Fibroblast of lung (primary cell): Measurements from ENCODE around the gene CCDC157. TPM values are rescaled to one million over a fixed set of nuclear protein-coding genes. Genes with fewer than 3 reads are reported as not detected.

Source experiments
- DNase-seq, 2 donors: peaks; one replicate each; pipeline versions ENCODE4 v3.0.0 to v3.0.0-alpha.2; 2010; ENCODE audit warnings: low read depth in 2 of 2
- H2AFZ ChIP-seq: 2 replicates; pipeline ENCODE4 v1.5.1; 2012; ENCODE audit warnings: low read length, control low read depth, inconsistent platforms
- H3K27ac ChIP-seq: 2 replicates; pipeline ENCODE4 v1.5.1; 2011; ENCODE audit warnings: low read length, control low read depth; ENCODE audit not compliant: insufficient read depth
- H3K27me3 ChIP-seq: 2 replicates; pipeline ENCODE4 v1.5.1; 2011; ENCODE audit warnings: mild to moderate bottlenecking, low read length; ENCODE audit not compliant: control insufficient read depth, insufficient read depth
- H3K36me3 ChIP-seq: 2 replicates; pipeline ENCODE4 v1.5.1; 2011; ENCODE audit warnings: low read length; ENCODE audit not compliant: control insufficient read depth, insufficient read depth
- H3K4me1 ChIP-seq: 2 replicates; pipeline ENCODE4 v1.5.1; 2011; ENCODE audit warnings: low read length; ENCODE audit not compliant: control insufficient read depth, insufficient read depth; ENCODE audit errors: extremely low read depth
- H3K4me2 ChIP-seq: 2 replicates; pipeline ENCODE4 v1.5.1; 2011; ENCODE audit warnings: low read length, control low read depth; ENCODE audit not compliant: insufficient read depth; ENCODE audit errors: extremely low read depth
- H3K4me3 ChIP-seq, 4 experiments: fragments of 200-600 bp in 1 of 4; sonication (generic) in 1 of 4; replicated peaks in 1 of 4; 2 replicates each; pipeline ENCODE4 v1.5.1; 2011 to 2016; ENCODE audit warnings: low read length in 4 of 4, low read depth in 3 of 4, mild to moderate bottlenecking in 3 of 4, control low read depth in 2 of 4, inconsistent platforms in 1 of 4, mixed read lengths in 1 of 4; ENCODE audit not compliant: insufficient read depth in 1 of 4; ENCODE audit errors: control extremely low read depth in 1 of 4
- H3K79me2 ChIP-seq: 2 replicates; pipeline ENCODE4 v1.5.1; 2012; ENCODE audit warnings: mild to moderate bottlenecking, low read length, inconsistent platforms; ENCODE audit not compliant: control insufficient read depth, insufficient read depth
- H3K9ac ChIP-seq: 2 replicates; pipeline ENCODE4 v1.5.1; 2011; ENCODE audit warnings: mild to moderate bottlenecking, low read length, control low read depth; ENCODE audit not compliant: insufficient read depth
- H3K9me3 ChIP-seq: 2 replicates; pipeline ENCODE4 v1.5.1; 2012; ENCODE audit warnings: low read depth, low read length; ENCODE audit not compliant: control insufficient read depth, insufficient read depth
- H4K20me1 ChIP-seq: 2 replicates; pipeline ENCODE4 v1.5.1; 2011; ENCODE audit warnings: low read length; ENCODE audit not compliant: control insufficient read depth, insufficient read depth; ENCODE audit errors: extremely low read depth
- CTCF ChIP-seq, 2 donors: IDR thresholded peaks in 1 of 2; conservative IDR thresholded peaks in 1 of 2; 1 replicate in 1 of 2; 2 replicates in 1 of 2; pipeline ENCODE4 v1.5.1; 2011 to 2012; ENCODE audit warnings: low read length in 2 of 2, control low read depth in 1 of 2, inconsistent platforms in 1 of 2, low read depth in 1 of 2, mild to moderate bottlenecking in 1 of 2
- EZH2 ChIP-seq: IDR thresholded peaks from 2 replicates; pipeline ENCODE4 v1.5.1; 2012; ENCODE audit warnings: low read length, control low read depth, mild to moderate bottlenecking; ENCODE audit errors: missing control alignments
- polyA plus RNA-seq, 2 donors: library from polyadenylated mRNA; depleted of rRNA in 1 of 2; stranded (reverse) in 1 of 2; unstranded in 1 of 2; fragments of >200 nt; gene quantifications; 2 replicates each; pipeline ENCODE4 v1.2.1, GENCODE V29; 2011 to 2012; ENCODE audit warnings: missing spikeins in 1 of 2
- total RNA-seq: library from RNA; depleted of rRNA; stranded (reverse); fragments of >200 nt; gene quantifications from 2 replicates; pipeline ENCODE4 v1.2.1, GENCODE V29; 2014

Gene CCDC157
- total and polyA plus RNA-seq, 2 donors (not counting 1 experiment from before 2014, with no cell fraction given): 0.77 to 1.5 TPM

GRCh38 chr22:30422481-30423300 lies 65.9 kb downstream of the CCDC157 start:
- Histone ChIP-seq H3K4me3 (peak overlapping the region; percentile 34 to 67 (median 51)), H3K27me3 (no peaks in the 10 kb centered on the region), H3K4me1 (peaks cover 36% of the 10 kb centered on the region), H2AFZ (no peak overlapping the region), H3K79me2 (no peaks in the 10 kb centered on the region), H3K9me3 (no peaks in the 10 kb centered on the region), H3K4me2 (peak overlapping the region; percentile 73), H3K9ac (peak overlapping the region; percentile 88), H4K20me1 (no peaks in the 10 kb centered on the region), H3K36me3 (peaks cover 3% of the 10 kb centered on the region), H3K27ac (peak overlapping the region; percentile 93)
- TF ChIP-seq CTCF (conservative IDR thresholded peaks at IDR 0.05 in 1 of 2, IDR thresholded peaks at IDR 0.05 in 1 of 2; ENCODE audit: low read depth in 1 of 2, low read length in 2 of 2) (no peak), EZH2 (no peak)
- peak; percentile 92 to 98 for DNase-seq

DNA sequence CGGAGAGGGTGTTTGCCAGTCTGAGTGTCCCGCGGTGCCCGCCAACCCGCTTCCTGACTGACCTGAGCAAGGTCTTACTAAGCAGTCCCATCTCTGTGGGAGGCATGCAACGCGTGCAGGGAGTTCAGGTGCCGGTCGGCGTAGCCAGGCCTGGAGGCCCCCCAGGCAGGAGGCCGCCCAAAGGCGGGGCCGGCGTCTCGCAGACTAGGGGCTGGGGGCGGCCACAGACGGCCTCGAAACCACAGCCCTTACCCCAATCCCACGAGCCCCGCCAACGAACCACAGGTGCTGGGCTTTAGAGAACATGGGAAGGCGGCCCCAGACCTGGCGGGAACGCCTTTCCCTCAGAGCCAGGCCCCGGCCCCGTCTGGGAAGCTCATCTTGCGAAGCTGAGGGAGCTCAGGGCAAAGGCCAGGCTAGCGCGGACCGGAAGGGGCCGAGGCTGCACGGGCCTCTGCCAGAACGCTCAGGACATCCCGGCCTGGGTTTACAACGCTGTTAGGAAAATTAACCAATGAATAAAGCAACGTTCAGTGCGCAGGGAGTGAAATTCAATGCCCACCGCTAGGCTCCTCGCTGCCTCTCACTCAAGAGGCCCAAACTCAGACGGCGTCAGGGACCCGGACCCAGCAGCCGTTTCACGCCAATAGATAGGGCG lies 66.6 kb downstream of the CCDC157 start:
- H3K79me2 ChIP-seq: no peaks in the 10 kb centered on the region
- no peak for DNase-seq
- H3K27me3 ChIP-seq: no peaks in the 10 kb centered on the region
- peak overlapping the region; percentile 93 for H3K27ac ChIP-seq
- no peaks in the 10 kb centered on the region for H4K20me1 ChIP-seq
- TF ChIP-seq CTCF (conservative IDR thresholded peaks at IDR 0.05 in 1 of 2, IDR thresholded peaks at IDR 0.05 in 1 of 2; ENCODE audit: low read depth in 1 of 2, low read length in 2 of 2) (no peak), EZH2 (no peak)
- H3K36me3 ChIP-seq: peaks cover 2% of the 10 kb centered on the region
- H3K4me2 ChIP-seq: peak overlapping the region; percentile 73
- H2AFZ ChIP-seq: no peak overlapping the region
- H3K9me3 ChIP-seq: no peaks in the 10 kb centered on the region
- H3K9ac ChIP-seq: peak overlapping the region; percentile 88
- peaks cover 36% of the 10 kb centered on the region for H3K4me1 ChIP-seq
- H3K4me3 ChIP-seq: peak overlapping the region; percentile 34 to 67 (median 51)

DNA sequence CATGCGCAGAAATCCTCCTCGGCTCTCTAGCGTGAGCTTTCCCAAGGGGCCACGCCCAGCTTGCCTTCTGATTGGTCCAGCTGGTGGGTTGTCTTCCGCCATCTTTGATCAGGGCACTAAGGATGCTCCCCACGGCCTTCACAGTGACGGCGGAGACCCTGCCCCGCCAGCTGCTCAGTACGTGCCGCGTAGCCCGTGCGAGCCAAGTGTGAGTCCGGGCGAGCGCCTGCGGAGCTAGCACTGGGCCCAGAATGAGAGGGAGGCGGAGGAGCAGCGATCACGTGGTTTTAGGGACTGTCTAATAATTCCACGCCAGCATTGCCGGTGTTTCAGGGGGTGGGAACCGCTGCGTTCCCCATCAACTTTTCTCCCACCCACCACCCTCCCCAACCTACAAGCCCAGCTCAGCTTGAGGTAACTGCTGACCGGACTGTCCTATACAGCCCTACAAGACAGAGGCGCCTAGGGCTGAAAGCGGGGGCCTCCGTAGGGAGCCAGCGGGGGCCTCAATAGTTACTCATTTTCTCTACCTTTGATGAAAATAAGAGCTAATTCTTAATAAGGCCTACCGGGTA lies 67.2 kb downstream of the CCDC157 start:
- peak; percentile 99 to 100 for DNase-seq
- Histone ChIP-seq H3K27ac (peak overlapping the region; percentile 93), H3K4me1 (peaks cover 36% of the 10 kb centered on the region)

More for the DNA sequence above, 67.2 kb downstream of the CCDC157 start:
- H3K27me3 ChIP-seq: no peaks in the 10 kb centered on the region
- H2AFZ ChIP-seq: peak overlapping the region; percentile 65
- peak overlapping the region; percentile 88 for H3K9ac ChIP-seq
- no peaks in the 10 kb centered on the region for H4K20me1 ChIP-seq
- no peaks in the 10 kb centered on the region for H3K36me3 ChIP-seq
- peak overlapping the region; percentile 35 to 67 (median 52) for H3K4me3 ChIP-seq
- peak overlapping the region; percentile 73 for H3K4me2 ChIP-seq
- H3K9me3 ChIP-seq: no peaks in the 10 kb centered on the region
- H3K79me2 ChIP-seq: no peaks in the 10 kb centered on the region
- TF ChIP-seq CTCF (conservative IDR thresholded peaks at IDR 0.05 in 1 of 2, IDR thresholded peaks at IDR 0.05 in 1 of 2; ENCODE audit: low read depth in 1 of 2, low read length in 2 of 2) (no peak), EZH2 (no peak)
